ENCODE data around the gene NSG1. TPM values are rescaled to one million over a fixed set of nuclear protein-coding genes. Genes with fewer than 3 reads are reported as not detected.

Gene NSG1
- total RNA-seq, 4 donors from 2014 or later, result 0.44 to 6.5 (median 3.6) TPM

GRCh38 chr4:4425119-4425690 is 38.3 kb downstream of the NSG1 start:
- TF ChIP-seq EP300 (IDR thresholded peaks at IDR 0.05) (no peak), CTCF (IDR thresholded peaks at IDR 0.05) (no peak), POLR2A (IDR thresholded peaks at IDR 0.05) (no peak)
- Histone ChIP-seq H3K4me1 (no peaks in the 10 kb centered on the region), H3K27ac (no peak overlapping the region), H3K4me3 (no peak overlapping the region), H3K9me3 (no peaks in the 10 kb centered on the region), H3K27me3 (no peaks in the 10 kb centered on the region), H3K36me3 (peaks cover 0 to 75% (median 0%) of the 10 kb centered on the region in 3 donors)
- WGBS, 2 donors, result 82 to 86% methylated on average over 12 to 13 of the region's 13 CpGs
- DNase-seq (ENCODE audit: low spot score in 2 of 2), result no peak

DNA sequence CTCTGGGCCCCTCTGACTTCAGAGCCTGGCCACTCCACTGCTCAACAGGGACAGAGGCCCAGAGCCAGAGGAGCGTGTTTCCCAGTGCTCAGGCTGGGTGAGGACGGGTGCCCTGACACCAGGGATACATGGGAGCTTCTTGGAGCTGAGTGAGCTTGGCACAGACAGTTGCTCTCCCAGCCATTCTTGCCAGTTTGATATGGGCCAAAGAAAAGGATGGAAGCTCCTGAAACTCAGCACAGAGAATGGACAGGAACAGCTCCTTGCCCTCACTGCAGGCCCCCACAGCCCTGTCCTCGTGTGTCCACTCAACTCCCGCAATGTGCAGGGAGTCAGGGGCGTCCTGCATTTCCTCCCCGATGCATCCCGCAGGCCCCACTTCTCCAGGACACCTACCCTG is 38.8 kb downstream of the NSG1 start:
- DNase-seq (ENCODE audit: low spot score in 2 of 2), result no peak
- Histone ChIP-seq H3K4me1 (no peaks in the 10 kb centered on the region), H3K4me3 (no peak overlapping the region), H3K27ac (no peak overlapping the region), H3K27me3 (no peaks in the 10 kb centered on the region), H3K36me3 (peaks cover 0 to 70% (median 0%) of the 10 kb centered on the region in 3 donors), H3K9me3 (no peaks in the 10 kb centered on the region)
- 87 to 89% methylated on average over 7 of the region's 7 CpGs for WGBS, 2 donors
- TF ChIP-seq POLR2A (IDR thresholded peaks at IDR 0.05), result no peak
- TF ChIP-seq EP300 (IDR thresholded peaks at IDR 0.05), result no peak
- TF ChIP-seq CTCF (IDR thresholded peaks at IDR 0.05), result no peak

- peaks cover 0 to 61% (median 0%) of the 10 kb centered on the region in 3 donors for H3K36me3 ChIP-seq
- H3K27me3 ChIP-seq, result no peaks in the 10 kb centered on the region
- 81 to 83% methylated on average over 11 of the region's 11 CpGs for WGBS, 2 donors
- TF ChIP-seq CTCF (IDR thresholded peaks at IDR 0.05) (no peak), POLR2A (IDR thresholded peaks at IDR 0.05) (no peak), EP300 (IDR thresholded peaks at IDR 0.05) (no peak)
- H3K9me3 ChIP-seq, result no peaks in the 10 kb centered on the region
- no peak for DNase-seq (ENCODE audit: low spot score in 2 of 2)
- H3K4me3 ChIP-seq, result no peak overlapping the region
- H3K4me1 ChIP-seq, result no peaks in the 10 kb centered on the region
- no peak overlapping the region for H3K27ac ChIP-seq
These were observed 39.7 kb downstream of the NSG1 start for GRCh38 chr4:4426511-4427120.

GRCh38 chr4:4427121-4427870 is 40.4 kb downstream of the NSG1 start:
- no peak overlapping the region for H3K27ac ChIP-seq
- 72 to 74% methylated on average over 12 of the region's 12 CpGs for WGBS, 2 donors
- DNase-seq (ENCODE audit: low spot score in 2 of 2), result no peak
- no peaks in the 10 kb centered on the region for H3K27me3 ChIP-seq
- no peaks in the 10 kb centered on the region for H3K4me1 ChIP-seq
- TF ChIP-seq POLR2A (IDR thresholded peaks at IDR 0.05), result no peak
- no peak for TF ChIP-seq EP300 (IDR thresholded peaks at IDR 0.05)
- TF ChIP-seq CTCF (IDR thresholded peaks at IDR 0.05), result no peak
- H3K4me3 ChIP-seq, result no peak overlapping the region
- H3K36me3 ChIP-seq, result peaks cover 0 to 57% (median 0%) of the 10 kb centered on the region in 3 donors
- H3K9me3 ChIP-seq, result no peaks in the 10 kb centered on the region

DNA sequence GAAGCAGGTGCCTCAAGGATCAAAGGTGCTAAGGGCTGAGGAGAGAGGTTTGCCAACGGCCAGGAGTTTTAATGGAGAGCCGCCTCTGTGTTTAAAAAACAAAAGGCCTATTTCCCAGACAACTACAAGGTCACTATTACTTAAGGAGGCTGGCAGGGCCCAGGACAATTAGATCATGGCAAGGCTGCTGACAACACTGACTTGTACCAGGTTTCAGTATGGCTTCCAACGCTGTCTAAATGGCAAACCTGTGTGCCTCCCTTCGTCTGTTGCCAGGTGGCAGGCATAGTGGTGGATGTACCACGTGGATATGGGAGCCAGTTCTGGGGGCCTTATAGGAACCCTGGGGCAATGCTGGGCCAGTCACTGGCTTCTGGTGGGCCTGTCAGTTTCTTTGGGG is 41.0 kb downstream of the NSG1 start:
- WGBS, 2 donors, result 75 to 77% methylated on average over 5 of the region's 5 CpGs
- Histone ChIP-seq H3K9me3 (no peaks in the 10 kb centered on the region), H3K27ac (no peak overlapping the region), H3K4me3 (no peak overlapping the region), H3K36me3 (peaks cover 0 to 57% (median 0%) of the 10 kb centered on the region in 3 donors), H3K27me3 (no peaks in the 10 kb centered on the region), H3K4me1 (no peaks in the 10 kb centered on the region)
- DNase-seq (ENCODE audit: low spot score in 2 of 2), result no peak
- no peak for TF ChIP-seq CTCF (IDR thresholded peaks at IDR 0.05)
